GM12891 (cell line): ENCODE data around the gene CROCC2.

Experiments used
- POLR2A ChIP-seq: IDR thresholded peaks from 2 replicates; pipeline ENCODE4 v1.6.1; 2011; ENCODE audit warnings: low read depth, low read length, control low read depth
- POLR2AphosphoS5 ChIP-seq: IDR thresholded peaks from 2 replicates; pipeline ENCODE4 v1.6.1; 2011; ENCODE audit warnings: low read depth, low read length, control low read depth
- TAF1 ChIP-seq: IDR thresholded peaks from 2 replicates; pipeline ENCODE4 v1.6.1; 2011; ENCODE audit warnings: low read depth, low read length, control low read depth

- TF ChIP-seq POLR2A (no peak), TAF1 (no peak), POLR2AphosphoS5 (no peak)
These were observed 93.9 kb downstream of the CROCC2 start for GRCh38 chr2:240999873-241000541.
